Left hindlimb (tissue), 1 donor: Measurements from ENCODE around the gene NEK10.
"Not testable (repeated sequence)": the region's sequence is repeated elsewhere in the genome, so short reads cannot be mapped to it uniquely, and the experiment has no call there.

Source experiments
- DNase-seq: peaks from one replicate; pipeline ENCODE4 v3.0.0-alpha.2; 2018

NEK10 gene, protein sequence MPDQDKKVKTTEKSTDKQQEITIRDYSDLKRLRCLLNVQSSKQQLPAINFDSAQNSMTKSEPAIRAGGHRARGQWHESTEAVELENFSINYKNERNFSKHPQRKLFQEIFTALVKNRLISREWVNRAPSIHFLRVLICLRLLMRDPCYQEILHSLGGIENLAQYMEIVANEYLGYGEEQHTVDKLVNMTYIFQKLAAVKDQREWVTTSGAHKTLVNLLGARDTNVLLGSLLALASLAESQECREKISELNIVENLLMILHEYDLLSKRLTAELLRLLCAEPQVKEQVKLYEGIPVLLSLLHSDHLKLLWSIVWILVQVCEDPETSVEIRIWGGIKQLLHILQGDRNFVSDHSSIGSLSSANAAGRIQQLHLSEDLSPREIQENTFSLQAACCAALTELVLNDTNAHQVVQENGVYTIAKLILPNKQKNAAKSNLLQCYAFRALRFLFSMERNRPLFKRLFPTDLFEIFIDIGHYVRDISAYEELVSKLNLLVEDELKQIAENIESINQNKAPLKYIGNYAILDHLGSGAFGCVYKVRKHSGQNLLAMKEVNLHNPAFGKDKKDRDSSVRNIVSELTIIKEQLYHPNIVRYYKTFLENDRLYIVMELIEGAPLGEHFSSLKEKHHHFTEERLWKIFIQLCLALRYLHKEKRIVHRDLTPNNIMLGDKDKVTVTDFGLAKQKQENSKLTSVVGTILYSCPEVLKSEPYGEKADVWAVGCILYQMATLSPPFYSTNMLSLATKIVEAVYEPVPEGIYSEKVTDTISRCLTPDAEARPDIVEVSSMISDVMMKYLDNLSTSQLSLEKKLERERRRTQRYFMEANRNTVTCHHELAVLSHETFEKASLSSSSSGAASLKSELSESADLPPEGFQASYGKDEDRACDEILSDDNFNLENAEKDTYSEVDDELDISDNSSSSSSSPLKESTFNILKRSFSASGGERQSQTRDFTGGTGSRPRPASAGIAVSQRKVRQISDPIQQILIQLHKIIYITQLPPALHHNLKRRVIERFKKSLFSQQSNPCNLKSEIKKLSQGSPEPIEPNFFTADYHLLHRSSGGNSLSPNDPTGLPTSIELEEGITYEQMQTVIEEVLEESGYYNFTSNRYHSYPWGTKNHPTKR

DNA sequence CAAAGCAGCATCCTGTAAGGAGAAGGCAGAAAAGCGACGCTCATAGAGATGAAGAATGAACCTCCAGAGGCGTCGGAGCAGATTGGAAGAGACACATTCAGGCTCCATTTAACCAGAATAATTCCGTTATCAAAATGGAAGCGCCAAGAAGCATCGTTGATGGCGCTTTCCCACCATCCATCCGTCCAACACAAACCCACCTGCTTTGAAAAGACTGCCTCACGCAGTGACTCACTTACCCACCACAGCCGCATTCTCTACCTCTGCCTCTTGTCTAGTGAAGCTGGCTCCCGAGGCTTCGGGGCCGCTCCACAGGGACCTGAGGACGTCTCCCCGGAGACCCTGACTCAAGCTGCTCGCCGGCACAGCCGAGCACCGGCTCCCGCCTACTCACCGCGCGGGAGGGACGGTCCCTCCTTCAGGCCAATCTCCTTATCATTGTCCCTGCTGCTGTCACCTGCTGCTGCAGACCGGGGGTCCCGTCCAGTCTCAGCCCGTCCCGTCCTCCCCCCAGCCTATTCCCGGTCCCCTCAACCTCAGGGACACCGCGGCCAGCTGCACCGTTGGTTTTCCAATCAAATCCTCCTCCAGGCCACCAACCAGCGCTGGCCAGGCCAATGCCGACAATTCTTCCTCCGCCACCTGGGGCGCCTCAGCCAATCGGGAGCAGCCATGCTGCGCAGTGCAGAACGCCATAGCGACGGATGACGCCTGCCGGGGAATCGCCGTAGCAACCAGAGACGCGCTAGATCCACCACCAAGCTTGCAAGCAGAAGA is at the start of gene NEK10:
Gene NEK10 (minus strand): TSS at position 553 of the 777 bp plus-strand sequence. CDS start 16,501 bp downstream, outside the sequence.
- DNase-seq, result peak; percentile 94

DNA sequence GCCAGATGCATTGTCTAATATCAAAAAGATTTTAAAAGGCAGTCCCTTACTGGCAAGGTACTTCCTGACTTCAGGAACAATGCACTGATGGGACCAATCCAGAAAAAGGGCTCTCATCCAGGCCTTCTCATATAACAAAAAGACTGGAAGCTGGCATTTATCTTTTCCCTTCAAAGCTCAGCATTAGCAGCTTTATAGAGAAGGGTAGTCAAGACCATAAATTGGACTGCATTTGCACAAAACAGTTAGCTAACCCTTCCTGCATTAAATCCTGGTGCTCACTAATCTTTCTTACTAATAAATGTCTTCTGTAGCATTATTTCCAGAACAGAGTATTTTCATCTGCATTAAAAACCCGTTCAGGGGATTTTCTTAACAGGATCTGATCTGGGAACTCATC is 46.0 kb upstream of the NEK10 start:
- DNase-seq, result no peak

DNA sequence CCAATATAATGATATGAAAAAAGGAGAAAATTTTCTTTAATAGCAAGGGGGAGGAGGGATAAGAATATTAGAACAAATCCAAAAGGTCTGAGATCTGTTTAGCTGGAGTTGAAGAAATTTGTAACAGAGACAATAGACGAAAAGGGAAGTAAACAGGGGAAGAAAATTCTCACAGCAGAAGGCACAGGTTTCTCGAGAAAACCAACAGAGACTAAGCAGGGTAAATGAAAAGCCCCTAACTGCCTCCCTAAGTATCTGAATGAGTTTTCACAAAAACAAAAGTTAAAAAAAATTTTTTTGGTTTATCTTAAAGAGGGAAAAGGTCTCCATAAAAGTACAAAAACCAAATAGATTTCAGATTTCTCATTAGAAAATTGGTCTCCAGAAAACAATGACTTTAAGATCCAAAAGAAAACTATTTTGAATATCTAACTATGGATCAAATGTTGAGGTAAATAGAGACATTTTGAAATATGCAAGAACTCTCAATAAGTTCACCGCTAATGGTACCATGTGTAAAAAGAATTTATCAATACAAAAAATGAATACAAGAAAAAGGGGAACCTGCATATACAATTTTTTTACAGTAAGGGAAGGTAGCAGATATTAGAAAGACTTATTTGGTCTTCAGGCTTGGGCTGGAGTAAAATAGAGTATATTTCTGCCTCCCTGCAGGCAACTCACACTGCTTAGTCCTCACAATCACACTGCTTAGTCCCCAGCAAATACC is 23.9 kb upstream of the NEK10 start:
- no peak for DNase-seq

DNA sequence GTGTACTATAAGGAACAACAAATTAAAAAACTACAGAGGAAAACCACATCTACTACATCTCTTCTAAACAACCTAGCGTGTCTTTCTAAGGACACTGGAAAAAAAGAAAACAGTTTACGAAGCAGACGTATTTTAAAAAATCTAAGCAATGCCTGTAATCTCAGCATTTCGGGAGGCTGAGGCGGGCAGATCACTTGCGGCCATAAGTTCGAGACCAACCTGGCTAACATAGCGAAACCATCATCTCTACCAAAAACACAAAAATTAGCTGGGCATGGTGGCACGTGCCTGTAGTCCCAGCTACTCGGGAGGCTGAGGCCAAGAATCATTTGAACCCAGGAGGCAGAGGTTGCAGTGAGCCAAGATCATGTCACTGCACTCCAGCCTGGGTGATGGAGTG is 23.2 kb upstream of the NEK10 start:
- DNase-seq, result not testable (repeated sequence)

DNA sequence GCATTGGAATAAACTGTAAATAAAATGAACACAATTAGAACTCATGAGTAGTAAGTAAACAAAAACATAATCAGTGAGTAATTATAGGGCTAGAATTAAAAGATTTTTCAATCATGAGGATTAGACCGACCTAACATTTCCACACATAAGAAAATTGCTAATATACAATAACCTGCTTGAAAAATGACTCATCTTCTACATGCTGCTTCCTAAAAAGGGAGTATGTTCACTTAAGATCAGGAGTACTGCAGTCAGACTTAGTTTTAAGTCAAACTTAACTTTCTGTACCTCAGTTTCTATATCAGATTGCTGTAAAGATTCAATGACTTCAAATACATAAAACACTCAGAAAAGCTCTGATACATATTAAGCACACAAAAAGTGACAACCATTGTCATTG is 22.6 kb upstream of the NEK10 start:
- DNase-seq, result no peak

DNA sequence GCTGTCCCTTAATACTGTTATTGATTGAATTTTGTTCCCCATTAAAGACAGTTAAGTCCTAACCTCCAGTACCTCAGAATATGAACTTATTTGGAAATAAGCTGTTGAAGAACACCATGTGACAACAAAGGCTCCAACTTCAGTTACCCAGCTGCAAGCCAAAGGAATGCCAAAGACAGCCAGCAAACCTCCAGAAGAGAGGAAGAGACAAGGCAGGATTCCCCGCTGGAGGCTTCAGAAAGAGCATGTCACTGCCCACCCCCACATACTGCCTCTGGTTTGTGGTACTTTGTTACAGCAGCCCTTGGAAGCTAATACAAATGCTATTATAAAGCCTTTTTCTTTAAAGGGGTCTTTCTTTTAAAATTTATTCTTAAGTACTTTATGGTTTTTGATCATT is 18.4 kb upstream of the NEK10 start:
- no peak for DNase-seq

DNA sequence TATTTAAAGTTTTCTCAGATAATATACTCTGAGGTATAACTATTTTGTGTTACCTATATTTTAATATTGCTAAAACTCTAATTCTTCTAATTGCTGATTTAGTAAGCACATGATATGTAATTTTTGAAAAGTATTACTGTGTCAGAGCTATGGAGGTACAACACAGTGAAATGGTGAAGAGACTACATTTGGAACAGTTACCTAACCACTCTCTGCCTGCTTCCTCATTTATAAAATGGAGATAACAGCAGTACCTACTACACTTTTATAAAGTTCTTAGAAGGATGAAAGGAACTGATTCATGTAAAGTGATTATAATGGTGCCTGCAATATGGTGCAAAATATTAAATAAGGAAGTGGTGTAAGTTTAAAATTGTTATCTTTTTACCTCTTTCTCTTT is 16.3 kb upstream of the NEK10 start:
- no peak for DNase-seq

DNA sequence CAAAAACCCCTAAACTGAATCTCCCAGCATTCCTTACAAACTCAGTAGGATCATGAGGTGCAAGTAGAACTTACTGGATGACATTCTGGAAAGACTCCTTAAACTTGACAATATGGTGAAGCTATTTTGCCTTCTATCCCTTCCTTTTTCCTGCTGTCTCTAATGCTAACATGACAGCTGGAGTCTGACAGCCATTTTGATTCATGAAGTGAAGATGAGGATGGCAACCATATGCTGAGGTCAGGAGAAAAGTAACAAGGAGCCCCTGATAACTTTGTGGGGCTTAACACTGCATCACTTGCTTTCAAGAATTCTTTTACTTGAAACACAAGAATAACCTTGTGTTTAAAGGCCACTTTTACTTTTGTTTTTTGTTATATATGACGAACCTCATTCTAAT is 15.0 kb upstream of the NEK10 start:
- no peak for DNase-seq

DNA sequence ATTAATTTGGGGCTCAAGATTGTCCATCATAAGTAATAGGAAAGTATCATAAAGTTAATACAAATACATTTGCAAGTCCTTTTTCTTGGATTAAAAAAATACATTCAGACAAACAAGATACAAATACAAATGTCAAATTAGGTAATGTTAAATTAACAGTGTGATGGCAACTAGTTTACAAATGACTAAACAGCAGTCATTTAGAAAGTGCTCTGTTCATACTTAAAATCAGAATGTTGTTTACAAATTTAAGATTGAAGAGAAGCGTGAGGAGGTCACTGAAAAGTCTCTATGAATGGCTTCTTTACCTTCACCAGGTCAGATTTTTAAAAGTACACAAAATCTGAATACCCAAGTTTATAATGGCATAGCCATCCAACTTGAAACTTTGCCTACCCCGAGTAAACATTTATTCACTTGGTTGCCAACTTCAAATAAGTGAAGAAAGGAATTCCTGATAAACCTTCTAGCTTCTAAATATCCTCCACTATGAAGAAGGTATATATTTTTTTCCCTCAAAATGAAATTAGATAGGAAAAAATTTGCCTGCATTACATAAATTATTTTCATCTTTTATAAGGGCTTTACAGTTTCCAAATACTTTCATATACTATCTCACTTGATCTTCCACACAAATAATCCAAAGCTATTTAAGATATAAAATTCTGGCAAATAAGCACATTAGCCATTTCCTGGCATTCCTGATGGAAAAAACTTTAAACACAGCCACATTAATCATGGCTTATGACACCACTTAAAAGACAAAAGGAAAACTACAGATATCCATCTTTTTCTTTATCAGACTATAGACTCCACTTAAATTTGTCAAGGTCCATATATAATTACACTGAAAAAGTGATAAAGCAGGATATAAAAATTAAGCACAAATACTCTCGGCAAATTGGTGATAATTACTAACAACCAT is 11.5 kb upstream of the NEK10 start:
- no peak for DNase-seq

DNA sequence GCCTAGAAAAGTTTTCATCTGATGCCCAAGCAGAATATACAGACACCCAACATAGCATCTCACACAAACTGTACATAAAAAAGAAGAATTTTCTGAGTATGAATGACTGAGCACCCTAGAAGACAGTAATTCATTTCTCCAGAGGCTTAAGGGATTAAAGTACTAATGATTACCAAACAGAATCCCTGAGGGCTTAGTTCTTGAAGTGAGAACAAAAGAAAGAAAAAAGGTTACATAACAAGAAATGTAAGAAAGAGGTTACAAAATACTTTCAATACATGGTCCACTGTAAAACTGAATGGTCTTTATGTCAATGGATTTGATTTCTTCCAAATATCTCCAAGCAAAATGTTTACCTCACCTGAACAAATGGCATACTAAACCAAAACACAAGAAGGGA is 9.1 kb upstream of the NEK10 start:
- no peak for DNase-seq

DNA sequence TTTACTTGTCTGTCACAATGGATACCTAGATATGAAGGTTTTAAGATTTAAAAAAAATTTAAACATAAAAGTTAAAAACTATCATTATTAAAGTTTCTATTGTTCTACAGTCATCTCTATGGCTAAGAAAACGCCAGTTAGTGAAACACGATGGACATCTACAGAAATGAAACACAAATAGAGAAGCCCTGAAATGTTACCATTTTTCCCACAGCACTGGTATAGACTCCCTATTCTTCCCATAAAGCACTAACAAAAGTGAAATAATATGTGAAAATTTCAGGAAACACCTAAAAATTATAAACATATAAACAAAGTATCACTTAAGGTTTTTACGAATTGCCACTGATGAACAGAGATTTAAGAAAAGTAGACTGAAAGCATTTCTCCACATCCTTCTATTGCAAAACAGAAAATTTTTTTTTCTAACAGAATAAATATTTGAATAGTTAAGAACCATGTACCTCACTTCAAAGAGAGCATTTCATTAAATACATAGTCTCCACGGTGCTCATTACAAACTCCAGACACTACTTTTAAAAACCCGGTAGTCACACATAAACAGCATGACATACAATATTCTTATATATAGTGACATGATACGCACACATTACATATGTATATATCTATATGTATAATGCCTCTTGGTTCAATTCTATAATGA is 7.1 kb upstream of the NEK10 start:
- DNase-seq, result no peak

DNA sequence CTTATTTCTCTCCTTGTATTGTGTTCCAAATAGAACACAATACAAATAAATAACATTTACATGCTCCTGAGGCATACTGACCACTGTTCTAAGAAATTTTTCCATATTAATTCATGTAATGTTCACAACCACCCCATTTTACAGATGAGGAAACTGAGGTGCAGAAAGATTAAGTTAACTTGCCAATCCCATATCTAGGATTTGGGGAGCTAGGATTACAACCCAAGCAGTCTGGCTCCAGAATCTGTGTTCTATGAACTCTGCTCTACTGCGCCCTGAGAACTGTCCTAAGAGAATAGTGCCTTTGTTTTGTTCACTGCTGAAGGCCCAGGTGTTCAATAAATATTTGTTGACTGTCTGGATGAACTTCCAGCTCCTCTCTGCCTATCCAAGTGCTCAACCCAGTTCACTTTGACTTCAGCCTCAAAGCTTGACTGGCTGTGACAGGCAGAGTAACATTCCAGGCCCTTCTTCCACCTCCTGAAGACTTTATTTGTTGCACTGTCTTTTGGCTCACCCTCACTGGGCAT is 3.1 kb downstream of the NEK10 start:
- no peak for DNase-seq

DNA sequence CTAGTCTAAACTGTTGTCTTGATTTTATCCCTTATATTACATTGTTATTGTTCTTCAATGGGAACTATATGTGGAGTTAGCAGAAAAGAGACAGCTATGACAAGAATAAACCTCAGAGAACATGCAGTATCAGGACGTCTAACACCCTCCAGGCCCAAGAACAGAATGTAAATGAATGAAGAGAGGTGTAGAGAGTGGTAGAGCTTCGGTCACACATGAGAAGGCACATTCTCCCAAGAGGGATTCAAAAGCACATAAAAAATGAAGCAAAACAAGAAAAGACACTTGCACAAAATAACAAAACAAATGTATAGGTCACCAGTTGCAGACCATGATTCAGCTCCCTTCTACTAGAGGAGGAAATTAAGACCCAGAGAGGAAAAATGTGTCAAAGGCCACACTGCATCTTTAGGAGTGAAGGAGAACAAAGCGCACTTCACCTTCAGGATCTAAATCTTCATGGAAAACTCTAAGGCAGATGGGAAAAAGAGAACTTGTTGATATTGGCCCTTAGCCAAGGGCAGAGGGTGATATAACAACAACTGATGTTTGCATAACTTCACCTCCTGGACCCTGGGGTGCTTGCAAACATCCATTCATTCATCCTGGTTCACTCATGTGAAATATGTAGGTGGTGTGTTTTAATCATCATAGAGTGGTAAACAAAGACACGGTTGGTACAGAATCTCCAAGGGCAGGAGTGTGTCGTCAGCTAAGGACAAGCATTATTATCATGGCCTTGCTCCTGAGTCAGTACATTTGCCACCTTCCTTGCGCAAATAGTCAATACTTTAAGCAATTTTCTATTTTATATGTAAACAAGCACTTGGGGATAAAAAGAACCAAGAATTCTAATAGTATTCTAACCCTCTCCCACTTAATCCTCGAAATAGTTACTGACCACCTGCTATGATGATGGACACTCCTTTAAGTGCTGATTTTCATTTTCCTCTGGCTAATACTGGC is 8.8 kb downstream of the NEK10 start:
- no peak for DNase-seq

DNA sequence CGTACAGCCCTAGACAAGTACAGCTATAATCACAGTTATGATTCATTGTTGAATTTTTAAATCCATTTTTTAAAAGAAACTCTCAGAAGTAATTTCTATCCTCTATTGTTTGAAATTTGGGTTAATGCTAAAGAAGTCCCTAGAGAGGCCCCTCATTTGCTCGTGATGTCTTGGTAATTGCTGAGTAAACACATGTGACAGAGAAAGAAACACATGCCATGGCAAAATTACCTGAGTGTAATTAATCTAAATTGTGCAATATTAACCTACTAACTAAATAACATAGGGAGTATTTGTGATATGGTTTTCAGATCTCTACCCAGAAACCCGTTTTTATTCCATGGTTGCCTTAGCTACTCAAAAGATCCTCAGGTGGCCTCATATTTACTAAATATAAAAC is 10.8 kb downstream of the NEK10 start:
- no peak for DNase-seq

DNA sequence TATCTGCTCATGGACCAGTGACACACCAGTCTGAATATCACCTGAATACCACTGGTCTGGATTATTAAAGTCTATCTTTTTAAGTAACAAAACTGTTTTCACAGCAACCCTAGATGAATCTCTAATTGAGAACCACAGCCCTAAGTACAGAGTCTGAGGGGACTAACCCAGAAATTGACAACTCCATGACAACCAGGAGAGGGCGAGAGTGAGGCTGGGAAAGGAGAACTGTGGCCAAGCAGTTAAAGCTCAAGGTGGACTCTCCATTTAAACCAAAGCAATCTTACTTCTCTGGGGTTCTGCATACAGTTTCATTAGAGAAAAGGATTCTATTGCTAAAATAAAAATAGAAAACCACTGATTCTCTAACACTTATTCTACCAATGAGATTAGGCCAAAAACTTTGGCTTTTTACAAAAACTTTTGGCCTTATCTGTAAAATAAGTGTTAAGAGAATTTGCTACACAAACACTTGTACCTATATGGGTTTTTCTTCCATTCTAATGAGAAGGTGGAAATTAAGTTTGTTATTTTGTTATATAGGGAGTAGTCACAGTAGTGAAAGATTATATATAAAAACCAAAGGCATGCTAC is 11.4 kb downstream of the NEK10 start:
- DNase-seq, result peak; percentile 35

DNA sequence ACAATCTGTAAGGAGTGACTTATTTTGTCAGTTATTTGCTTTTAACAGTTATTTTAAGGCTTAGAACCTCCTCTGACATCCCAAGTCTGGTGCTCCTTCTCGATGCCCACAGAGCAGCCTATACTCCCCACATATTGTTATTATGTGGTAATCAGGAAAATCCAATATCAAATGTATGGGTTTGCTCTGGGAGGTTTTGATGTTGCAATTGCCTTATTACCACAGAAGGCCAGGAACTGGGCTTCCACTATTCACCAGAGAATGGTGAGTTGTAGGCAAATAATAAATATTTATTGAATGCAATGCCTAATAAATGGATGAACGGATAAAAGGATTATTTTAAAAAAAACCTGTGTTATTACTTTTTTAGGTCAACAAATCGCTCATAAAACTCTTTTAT is 12.2 kb downstream of the NEK10 start:
- no peak for DNase-seq

DNA sequence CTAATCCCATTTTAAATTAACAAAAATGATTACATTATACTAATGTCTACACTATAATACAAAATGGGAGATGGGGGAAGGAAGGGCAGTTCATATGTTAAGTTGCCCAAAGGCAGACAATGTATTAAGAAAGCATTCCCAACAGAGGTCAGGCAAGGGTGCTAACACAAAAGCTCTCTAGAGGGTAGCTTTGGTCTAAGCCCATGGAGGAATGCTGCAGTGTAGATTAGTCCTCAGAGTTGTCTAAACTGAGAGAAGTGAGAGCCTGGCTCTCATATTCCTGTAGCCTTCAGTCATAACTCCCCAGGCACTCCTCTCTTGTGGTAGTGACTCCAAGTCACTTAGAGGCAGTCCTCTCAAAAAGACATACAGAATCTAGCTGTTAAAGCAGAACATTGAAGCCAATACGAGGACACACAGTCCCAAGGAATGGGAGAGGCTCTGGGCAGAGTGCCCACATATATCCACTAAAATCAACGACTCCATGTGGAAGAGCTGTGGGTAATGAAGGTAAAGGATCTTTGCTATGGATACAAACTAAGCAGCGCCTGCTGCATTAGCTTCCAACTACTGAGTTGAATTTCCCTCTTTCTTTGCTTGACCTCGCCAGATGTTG is 14.5 kb downstream of the NEK10 start:
- DNase-seq, result no peak

DNA sequence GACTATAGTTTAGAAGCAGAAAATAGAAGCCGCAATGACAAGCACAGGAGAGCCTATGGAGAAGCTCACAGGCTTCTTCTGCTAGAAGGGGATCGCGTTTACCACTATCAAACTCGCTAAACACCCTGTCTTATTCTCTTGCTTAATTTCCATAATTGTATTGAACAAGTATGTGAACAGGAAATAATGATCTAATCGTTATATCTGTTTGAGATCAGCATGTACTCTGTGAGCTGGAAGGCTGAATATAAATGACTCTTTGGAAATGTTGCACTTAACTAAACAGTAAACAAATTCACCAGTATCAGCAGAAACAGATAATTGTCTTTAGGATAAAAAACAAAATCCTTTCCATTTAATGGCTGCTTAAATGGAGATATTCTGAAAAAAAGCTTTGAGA is 15.0 kb downstream of the NEK10 start:
- no peak for DNase-seq
